HL-60 (cell line): ENCODE results near the gene PAPOLA.

ENCODE experiments used
- CTCF ChIP-seq: IDR thresholded peaks from one replicate; pipeline ENCODE4 v1.5.1; 2011; ENCODE audit warnings: low read length, control low read depth, inconsistent platforms; ENCODE audit not compliant: insufficient read depth
- POLR2AphosphoS5 ChIP-seq: IDR thresholded peaks from 2 replicates; pipeline ENCODE4 v1.6.1; 2012; ENCODE audit warnings: low read depth

- TF ChIP-seq CTCF (no peak), POLR2AphosphoS5 (no peak; the same call in 1 of the 2 replicates)
Measured at GRCh38 chr14:96574171-96574632, 72.0 kb downstream of the PAPOLA start.
